ENCODE measurements around the gene GRID2IP.

Gene GRID2IP

GRCh38 chr7:6533893-6534495, 17.3 kb downstream of the GRID2IP start:
- TF ChIP-seq, protein P1, sequence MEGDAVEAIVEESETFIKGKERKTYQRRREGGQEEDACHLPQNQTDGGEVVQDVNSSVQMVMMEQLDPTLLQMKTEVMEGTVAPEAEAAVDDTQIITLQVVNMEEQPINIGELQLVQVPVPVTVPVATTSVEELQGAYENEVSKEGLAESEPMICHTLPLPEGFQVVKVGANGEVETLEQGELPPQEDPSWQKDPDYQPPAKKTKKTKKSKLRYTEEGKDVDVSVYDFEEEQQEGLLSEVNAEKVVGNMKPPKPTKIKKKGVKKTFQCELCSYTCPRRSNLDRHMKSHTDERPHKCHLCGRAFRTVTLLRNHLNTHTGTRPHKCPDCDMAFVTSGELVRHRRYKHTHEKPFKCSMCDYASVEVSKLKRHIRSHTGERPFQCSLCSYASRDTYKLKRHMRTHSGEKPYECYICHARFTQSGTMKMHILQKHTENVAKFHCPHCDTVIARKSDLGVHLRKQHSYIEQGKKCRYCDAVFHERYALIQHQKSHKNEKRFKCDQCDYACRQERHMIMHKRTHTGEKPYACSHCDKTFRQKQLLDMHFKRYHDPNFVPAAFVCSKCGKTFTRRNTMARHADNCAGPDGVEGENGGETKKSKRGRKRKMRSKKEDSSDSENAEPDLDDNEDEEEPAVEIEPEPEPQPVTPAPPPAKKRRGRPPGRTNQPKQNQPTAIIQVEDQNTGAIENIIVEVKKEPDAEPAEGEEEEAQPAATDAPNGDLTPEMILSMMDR (conservative IDR thresholded peaks at IDR 0.05), result no peak
- no peak for TF ChIP-seq ZFX (IDR thresholded peaks at IDR 0.05)
- H3K27ac ChIP-seq, result no peak overlapping the region

GRCh38 chr7:6532516-6532915, 18.7 kb downstream of the GRID2IP start:
- TF ChIP-seq ZFX (IDR thresholded peaks at IDR 0.05), result no peak
- TF ChIP-seq, protein P1 (conservative IDR thresholded peaks at IDR 0.05), result no peak
- no peak overlapping the region for H3K27ac ChIP-seq

DNA sequence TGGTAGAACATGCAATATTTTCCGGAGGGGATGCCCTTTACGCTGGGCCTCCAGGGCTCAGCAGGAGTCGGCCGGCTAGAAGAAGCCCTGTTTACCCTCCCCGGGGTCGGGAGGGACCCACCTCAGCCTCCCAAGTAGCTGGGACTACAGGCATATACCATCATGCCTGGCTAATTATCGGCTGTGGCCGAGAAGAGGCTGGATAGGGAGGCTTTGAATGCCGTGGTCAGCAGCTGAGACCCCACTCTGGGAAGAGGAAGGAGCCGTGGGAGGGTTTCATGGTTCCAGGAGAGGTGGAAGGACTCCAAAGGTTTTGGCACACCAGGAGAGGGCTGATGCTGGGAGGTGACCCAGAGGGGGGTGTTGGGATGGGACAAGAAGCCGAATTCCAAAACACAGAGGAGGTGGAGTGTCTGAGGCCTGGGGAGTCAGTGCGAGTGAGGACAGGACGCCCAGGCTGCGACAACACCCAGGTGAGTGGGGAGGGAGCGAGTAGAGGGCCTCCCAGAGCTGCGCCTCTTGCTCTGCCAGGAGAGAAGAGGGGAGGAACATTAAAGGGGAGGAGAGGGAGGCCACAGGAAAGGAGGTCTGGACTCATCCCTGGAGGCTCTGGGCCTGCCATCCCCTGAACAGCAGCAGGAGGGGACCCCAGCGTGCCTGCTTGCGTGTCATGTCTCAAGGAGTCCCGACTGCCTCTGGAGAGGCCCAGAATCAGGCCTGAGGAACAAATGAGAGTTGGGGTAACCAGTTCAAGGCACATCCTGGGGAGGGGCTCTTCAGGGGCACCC, 19.6 kb downstream of the GRID2IP start:
- TF ChIP-seq, protein P1 (conservative IDR thresholded peaks at IDR 0.05), result no peak
- TF ChIP-seq ZFX (IDR thresholded peaks at IDR 0.05), result no peak
- no peak overlapping the region for H3K27ac ChIP-seq

GRCh38 chr7:6530626-6531491, 20.4 kb downstream of the GRID2IP start:
- H3K27ac ChIP-seq, result no peak overlapping the region
- TF ChIP-seq, protein P1 (conservative IDR thresholded peaks at IDR 0.05), result no peak
- no peak for TF ChIP-seq ZFX (IDR thresholded peaks at IDR 0.05)

- no peak overlapping the region for H3K27ac ChIP-seq
- no peak for TF ChIP-seq ZFX (IDR thresholded peaks at IDR 0.05)
- TF ChIP-seq, protein P1 (conservative IDR thresholded peaks at IDR 0.05), result no peak
Measured at GRCh38 chr7:6529643-6530042, 21.6 kb downstream of the GRID2IP start.

DNA sequence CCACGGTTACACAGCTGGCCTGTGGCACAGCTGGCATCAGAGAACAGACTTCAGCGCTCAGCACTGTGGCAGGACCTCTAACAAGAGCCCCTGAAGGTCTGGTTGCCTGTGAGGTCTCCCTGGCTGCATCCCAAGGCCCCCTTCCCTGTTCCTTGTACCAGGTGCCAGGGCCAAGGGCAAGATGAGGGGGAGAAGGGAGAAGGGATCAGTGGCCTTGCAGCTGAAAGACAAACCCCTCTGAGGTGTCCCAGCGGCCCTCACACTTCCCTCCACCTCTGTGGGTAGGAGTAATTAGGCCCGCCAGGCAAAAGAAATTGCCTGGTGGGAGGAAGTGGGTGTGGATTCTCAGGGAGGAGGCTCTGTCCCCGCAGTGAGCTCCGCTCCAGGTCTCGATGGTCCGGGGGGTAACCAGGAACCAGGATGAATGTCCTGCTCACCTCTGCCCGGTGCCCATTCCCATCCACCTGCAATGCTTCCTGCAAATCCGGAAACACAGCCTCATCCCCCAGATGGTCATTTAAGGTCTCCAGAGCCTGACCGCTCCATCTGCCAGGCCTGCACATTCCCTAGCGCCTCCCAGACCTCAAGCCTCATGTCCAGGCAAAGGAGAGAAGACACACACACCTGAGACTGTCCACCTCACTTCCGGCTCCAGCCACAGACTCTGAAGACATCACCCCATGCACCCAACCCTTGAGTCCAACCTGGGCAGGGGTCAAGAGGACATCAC, 22.7 kb downstream of the GRID2IP start:
- H3K27ac ChIP-seq, result no peak overlapping the region
- no peak for TF ChIP-seq ZFX (IDR thresholded peaks at IDR 0.05)

DNA sequence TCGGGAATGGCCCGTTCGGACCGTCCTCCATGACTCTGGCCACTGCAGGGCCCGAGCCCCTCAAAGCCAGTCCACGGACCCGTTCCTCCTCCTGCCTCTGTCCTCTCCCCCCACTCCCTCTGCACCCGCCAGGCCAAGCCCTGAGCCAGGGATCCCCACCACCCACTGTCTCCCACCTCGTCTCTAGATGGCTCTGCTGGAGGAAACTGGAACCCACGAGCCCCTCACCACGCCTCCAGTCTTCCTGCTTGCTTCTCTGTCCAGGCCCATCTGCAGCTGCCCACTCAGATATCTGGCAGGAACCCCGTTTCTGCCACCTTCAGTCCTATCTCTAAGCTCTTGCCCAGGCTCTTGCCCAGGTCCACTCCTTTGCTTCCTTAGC, 24.3 kb downstream of the GRID2IP start:
- no peak overlapping the region for H3K27ac ChIP-seq
- TF ChIP-seq ZFX (IDR thresholded peaks at IDR 0.05), result no peak
- TF ChIP-seq, protein P1 (conservative IDR thresholded peaks at IDR 0.05), result no peak

Data from C4-2B (cell line).